Raji (cell line): ENCODE results near the gene ABHD5.

Experiments used
- POLR2A ChIP-seq: IDR thresholded peaks from 2 replicates; pipeline ENCODE4 v1.6.1; 2011; ENCODE audit warnings: low read depth, low read length, control low read depth; ENCODE audit not compliant: insufficient read depth

The ABHD5 gene

GRCh38 chr3:43733459-43734384, 43.0 kb downstream of the ABHD5 start:
- no peak for TF ChIP-seq POLR2A

DNA sequence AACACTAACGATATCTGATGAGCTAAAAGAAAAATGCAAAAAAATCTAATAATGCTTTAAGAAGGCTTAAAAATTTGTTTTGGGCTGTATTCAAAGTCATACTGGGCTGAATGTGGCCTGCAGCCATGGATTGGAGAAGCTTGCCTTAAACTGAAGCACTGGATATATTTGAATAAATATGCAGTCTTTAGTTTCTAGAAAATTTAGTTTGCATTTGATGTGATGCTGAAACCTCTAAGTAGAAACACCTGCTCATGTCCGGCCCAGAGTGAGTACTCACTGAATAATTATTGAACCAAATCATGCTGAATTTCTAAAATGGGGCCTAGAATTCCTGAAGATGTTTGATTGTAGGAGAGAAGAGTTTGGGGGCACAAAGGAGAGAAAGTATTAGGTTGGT, 43.9 kb downstream of the ABHD5 start:
- TF ChIP-seq POLR2A, result no peak

DNA sequence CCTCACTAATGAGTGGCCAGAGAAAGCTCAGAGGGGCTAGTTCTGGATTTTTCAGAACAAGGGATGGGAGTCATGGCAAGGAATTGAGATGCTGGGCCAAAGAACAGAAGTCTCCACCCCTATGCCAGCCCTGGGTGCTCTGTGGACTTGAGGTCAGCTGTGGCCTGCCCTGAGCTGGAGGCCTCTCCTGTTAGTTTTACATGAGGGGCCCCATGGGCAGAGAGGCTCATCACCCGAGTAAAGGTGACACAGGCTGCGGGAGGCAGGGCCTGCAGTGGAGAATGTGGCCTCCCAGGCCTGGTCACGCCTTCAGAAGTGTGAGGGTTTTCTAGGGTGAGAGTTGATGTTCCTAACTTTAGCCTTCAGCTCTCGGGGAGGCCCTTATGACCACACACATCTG, 44.9 kb downstream of the ABHD5 start:
- TF ChIP-seq POLR2A, result no peak

DNA sequence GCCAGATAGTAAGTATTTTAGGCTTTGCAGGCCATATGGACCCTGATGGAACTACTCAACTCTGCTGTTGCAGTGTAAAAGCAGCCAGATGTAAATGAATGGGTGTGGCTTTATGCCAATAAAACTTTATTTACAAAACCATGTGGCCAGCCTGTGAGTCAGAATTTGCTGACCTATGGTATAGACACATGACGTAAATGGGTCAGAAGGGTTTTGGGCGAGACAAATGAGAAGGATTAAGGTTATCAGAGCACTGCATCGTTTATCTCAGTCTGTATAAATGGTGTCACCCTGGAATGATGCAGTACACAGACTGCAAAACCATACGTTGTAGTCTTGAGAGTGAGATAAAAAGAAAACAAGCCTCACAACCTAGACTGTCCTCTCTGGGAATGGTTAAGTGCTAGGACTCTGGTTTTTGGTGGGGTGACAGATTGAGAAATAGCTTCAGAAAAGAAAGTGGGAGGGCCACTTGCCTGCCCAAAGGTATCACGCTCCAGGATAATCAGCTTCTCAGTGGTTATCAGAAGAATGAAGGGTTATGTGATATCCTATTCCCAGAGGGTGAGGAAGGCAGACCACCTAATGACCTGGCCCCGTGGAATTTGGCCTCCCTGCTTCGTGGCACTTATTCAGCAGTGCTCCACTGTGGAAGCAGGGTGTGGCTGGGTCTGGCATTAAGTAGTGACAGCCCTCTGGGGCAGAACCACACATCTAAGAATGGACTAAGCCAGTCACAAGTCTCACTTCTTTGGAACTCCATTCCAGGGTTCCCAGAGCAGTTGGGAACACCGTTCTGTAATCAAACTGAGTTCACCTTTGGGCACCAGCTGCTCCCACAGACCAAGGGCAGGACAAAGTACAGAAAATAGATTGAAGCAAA, 46.1 kb downstream of the ABHD5 start:
- TF ChIP-seq POLR2A, result no peak

DNA sequence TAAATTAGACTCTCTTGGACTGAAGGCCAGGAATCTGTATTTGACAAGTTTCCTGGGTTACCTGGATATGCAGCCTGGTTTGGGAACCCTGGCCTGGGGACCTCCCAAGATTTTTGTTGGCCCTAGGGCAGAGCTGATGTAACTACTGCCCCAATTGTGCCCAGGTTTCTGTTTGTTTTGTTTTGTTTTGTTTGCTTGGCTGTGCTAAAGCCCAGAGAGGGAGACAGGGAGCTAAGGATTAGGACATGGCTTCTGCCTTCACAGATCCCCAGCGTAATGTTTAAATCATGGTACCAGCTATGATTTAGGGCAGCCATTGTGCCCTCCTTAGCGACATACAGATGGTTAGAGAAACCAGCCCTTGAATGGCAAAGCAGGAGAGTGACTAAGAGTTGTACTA, 47.6 kb downstream of the ABHD5 start:
- TF ChIP-seq POLR2A, result no peak

- TF ChIP-seq POLR2A, result no peak
These were observed 52.2 kb downstream of the ABHD5 start for GRCh38 chr3:43742920-43743319.

- TF ChIP-seq POLR2A, result no peak
These were observed 56.9 kb downstream of the ABHD5 start for GRCh38 chr3:43747641-43748040.

DNA sequence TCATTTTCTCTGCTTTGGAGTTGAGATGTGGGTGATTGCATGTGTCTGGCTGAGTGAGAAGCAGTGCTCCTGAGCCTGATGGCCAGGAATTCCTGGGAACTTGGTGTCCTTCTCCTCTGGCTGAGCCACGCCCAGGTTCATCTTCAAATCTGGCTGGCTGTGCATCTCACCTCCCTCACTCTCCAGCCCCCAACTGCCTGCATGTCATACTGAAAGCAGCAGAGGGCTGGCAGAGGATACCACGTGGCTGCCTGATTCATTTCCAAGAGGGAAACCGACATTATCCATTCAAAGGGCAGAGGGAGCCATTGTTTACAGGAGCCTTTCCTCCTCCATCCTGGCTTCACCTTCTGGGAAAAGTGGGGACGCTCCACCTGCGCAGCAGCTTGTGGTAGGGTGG, 57.4 kb downstream of the ABHD5 start:
- TF ChIP-seq POLR2A, result no peak

DNA sequence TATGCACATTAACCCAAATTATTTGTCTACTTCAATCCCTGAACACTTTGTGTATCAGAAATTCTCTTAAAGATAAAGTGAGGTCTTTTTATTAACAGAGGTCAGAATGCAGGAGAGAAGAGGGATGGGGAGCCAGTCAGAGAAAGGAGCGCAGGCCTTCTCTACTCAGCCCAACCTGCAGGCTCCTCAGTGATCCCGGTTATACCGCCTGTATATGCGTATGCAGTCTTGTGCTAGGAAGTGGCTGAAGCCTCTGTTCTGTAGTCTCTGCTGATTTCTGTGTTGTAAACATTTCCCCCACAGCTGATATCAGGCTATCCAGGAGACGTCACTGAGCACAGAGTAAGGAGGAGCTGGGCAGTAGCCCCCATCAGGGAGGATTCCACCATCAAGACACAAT, 57.9 kb downstream of the ABHD5 start:
- TF ChIP-seq POLR2A, result no peak

DNA sequence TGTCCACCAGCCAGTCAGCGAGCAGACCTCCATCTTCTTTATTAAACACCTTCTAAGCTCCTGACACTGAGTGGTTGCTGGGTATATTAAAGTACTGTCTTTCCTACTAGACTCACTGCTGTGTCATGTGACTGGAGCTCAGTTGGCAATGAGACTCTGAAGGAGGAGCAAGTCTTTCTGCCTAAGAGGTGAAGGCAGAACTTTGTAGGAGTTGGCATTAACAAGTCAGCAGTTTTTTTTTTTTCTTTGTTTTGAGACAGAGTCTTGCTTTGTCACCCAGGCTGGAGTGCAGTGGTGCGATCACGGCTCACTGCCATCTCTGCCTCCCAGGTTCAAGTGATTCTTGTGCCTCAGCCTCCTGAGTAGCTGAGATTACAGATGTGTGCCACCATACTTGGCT, 62.2 kb downstream of the ABHD5 start:
- TF ChIP-seq POLR2A, result no peak

GRCh38 chr3:43753741-43754715, 63.3 kb downstream of the ABHD5 start:
- TF ChIP-seq POLR2A, result no peak

DNA sequence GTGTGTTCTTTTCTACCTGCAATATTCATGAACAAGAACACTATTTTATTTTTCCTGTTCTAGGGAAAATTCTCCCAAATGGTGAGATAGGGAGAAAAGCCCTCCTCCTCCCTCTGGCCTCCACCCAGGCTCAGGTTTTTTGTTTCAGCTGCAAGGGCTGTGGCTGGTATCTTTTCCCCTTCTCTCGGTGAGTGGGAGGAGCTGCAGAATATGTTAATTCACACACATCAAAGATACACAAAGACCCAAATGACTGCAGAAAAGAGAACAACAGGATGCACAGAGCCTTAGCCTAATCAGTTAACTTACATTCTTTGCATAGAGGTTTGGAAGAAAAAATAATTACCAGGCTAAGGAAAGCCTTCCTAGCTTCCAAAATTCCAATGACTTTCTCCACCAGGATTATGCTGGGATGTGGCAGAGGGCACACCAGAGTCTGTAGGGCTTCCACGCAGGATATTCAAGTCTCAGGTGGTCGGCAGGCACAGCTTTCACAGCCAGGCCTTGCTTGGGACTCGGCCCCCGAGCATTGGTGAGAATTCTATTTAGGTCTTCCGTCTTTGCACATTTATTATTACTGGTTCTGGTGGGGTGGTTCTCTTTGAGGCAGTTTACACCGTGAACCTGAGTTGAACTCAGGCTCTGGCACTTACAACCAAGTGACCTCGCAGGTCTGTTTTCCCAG, 64.9 kb downstream of the ABHD5 start:
- TF ChIP-seq POLR2A, result no peak

DNA sequence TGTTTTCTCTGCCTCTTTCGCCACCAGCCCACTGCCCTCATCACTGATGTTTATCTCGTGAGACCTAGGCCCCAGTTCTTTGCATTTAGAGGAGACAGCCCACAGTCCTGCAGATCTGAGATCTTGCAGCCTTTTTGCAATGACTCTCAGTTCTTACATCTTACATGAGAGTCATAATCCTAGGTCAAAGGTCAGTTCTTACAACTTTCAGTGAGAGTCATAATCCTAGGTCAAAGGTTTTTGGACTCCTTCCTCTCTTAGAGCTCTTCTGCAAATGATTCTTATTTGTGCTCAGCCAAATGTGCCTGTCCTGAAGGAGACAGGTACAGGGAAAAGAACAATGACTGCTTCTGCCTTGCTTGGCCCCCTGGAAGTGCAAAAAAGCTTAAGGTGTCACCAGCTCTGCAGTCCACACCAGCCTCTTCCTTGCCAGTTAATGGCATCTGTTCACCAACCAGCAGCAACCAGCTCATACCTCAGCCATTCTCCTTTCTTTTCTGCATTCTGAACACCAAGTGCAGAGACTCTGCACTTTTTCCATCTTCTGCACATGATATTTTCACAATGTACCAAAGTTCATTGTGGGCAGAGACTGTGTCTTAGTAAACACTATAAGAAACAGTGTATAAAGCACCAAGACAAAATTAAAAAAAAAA, 67.1 kb downstream of the ABHD5 start:
- no peak for TF ChIP-seq POLR2A
